ENCODE results near the gene TMEM167A.

GRCh38 chr5:83072966-83073365 lies 4.2 kb downstream of the TMEM167A start:
- TF ChIP-seq POLR2A (IDR thresholded peaks at IDR 0.05; ENCODE audit: control extremely low read depth in 1 of 2, low read depth in 2 of 2, low read length in 2 of 2) (no peak), KDM5A (IDR thresholded peaks at IDR 0.05; ENCODE audit: low read length) (no peak), CTCF (IDR thresholded peaks at IDR 0.05; ENCODE audit: control extremely low read depth in 1 of 3, insufficient read depth in 1 of 3, low read depth in 1 of 3, low read length in 3 of 3) (no peak), USF2 (IDR thresholded peaks at IDR 0.05; ENCODE audit: low read length) (no peak), EP300 (IDR thresholded peaks at IDR 0.05; ENCODE audit: borderline replicate concordance in 1 of 2, low read depth in 2 of 2, low read length in 2 of 2) (no peak), EZH2 (IDR thresholded peaks at IDR 0.05; ENCODE audit: low read depth, low read length, severe bottlenecking) (no peak), SIX5 (IDR thresholded peaks at IDR 0.05; ENCODE audit: low read depth, low read length) (no peak), NRF1 (IDR thresholded peaks at IDR 0.05; ENCODE audit: low read depth, low read length) (no peak), CHD7 (IDR thresholded peaks at IDR 0.05; ENCODE audit: insufficient replicate concordance, low read length) (no peak)

All from H1 (cell line).